ENCODE data around the gene RHBDL1.
A peak's percentile ranks its signal among the peaks of the same experiment; 100 is the strongest.

RHBDL1 gene

GRCh38 chr16:674968-675883 lies at the start of gene RHBDL1:
RHBDL1 (plus strand) TSS chr16:675671; CDS start chr16:675791, 120 bp downstream.
- no peak for DNase-seq

- no peak for DNase-seq
Observed at GRCh38 chr16:625977-626765, 49.3 kb upstream of the RHBDL1 start.

- DNase-seq: no peak
Observed at GRCh38 chr16:626787-627453, 48.6 kb upstream of the RHBDL1 start.

- no peak for DNase-seq
Observed at GRCh38 chr16:627454-628239, 47.8 kb upstream of the RHBDL1 start.

- DNase-seq: no peak
Observed at GRCh38 chr16:628321-629061, 47.0 kb upstream of the RHBDL1 start.

- DNase-seq: no peak
Observed at GRCh38 chr16:629185-629832, 46.2 kb upstream of the RHBDL1 start.

- DNase-seq: no peak
Observed at GRCh38 chr16:629833-630248, 45.6 kb upstream of the RHBDL1 start.

- DNase-seq: no peak
Observed at GRCh38 chr16:630249-630814, 45.1 kb upstream of the RHBDL1 start.

GRCh38 chr16:630815-631405 lies 44.6 kb upstream of the RHBDL1 start, which contains the start of gene WFIKKN1:
WFIKKN1 (plus strand) TSS chr16:630985; CDS start chr16:631254, 269 bp downstream.
- no peak for DNase-seq

- DNase-seq: no peak
Observed at GRCh38 chr16:631808-632358, 43.6 kb upstream of the RHBDL1 start.

- no peak for DNase-seq
Observed at GRCh38 chr16:632486-633335, 42.8 kb upstream of the RHBDL1 start.

GRCh38 chr16:633336-634050 lies 42.0 kb upstream of the RHBDL1 start:
- no peak for DNase-seq

GRCh38 chr16:634051-634670 lies 41.3 kb upstream of the RHBDL1 start:
- no peak for DNase-seq

GRCh38 chr16:634996-635395 lies 40.5 kb upstream of the RHBDL1 start:
- no peak for DNase-seq

- no peak for DNase-seq
Observed at GRCh38 chr16:635573-636205, 39.8 kb upstream of the RHBDL1 start.

- DNase-seq: peak; percentile 95
Observed at GRCh38 chr16:636206-637080, 39.0 kb upstream of the RHBDL1 start, which contains the start of gene METTL26. METTL26 (minus strand) TSS chr16:636305; CDS start chr16:636290, 15 bp downstream.

Data from CD4-positive, alpha-beta T cell treated with Interleukin-10 for 1 hour (primary cell).